Effector memory CD8-positive, alpha-beta T cell (primary cell): ENCODE measurements around the gene TAF15.

Experiments
- ATAC-seq: fragments of 150-1000 bp; cut with Tn5 transposase; replicated peaks from 2 replicates; pipeline ENCODE4 v1.10.0; 2021; ENCODE audit warnings: mild to moderate bottlenecking, moderate library complexity
- DNase-seq, 3 experiments: peaks; one replicate each; pipeline ENCODE4 v3.0.0; 2021
- H3K27ac Mint-ChIP-seq, 2 donors: one replicate each; pipeline ENCODE4 v1.8.0; 2022; ENCODE audit warnings: mild to moderate bottlenecking in 2 of 2, mixed read lengths in 2 of 2, moderate library complexity in 2 of 2
- H3K27me3 Mint-ChIP-seq, 2 donors: one replicate each; pipeline ENCODE4 v1.8.0; 2022; ENCODE audit warnings: mixed read lengths in 2 of 2
- H3K36me3 Mint-ChIP-seq: one replicate; pipeline ENCODE4 v1.8.0; 2022; ENCODE audit warnings: mild to moderate bottlenecking, moderate library complexity, mixed read lengths; ENCODE audit not compliant: insufficient read depth
- H3K4me1 Mint-ChIP-seq, 2 donors: one replicate each; pipeline ENCODE4 v1.8.0; 2022; ENCODE audit warnings: low read depth in 2 of 2, mixed read lengths in 2 of 2
- H3K4me3 Mint-ChIP-seq, 2 donors: one replicate each; pipeline ENCODE4 v1.8.0; 2022; ENCODE audit warnings: mild to moderate bottlenecking in 2 of 2, mixed read lengths in 2 of 2, moderate library complexity in 2 of 2
- H3K9me3 Mint-ChIP-seq, 2 donors: one replicate each; pipeline ENCODE4 v1.8.0; 2022; ENCODE audit warnings: mixed read lengths in 2 of 2

The TAF15 gene

DNA sequence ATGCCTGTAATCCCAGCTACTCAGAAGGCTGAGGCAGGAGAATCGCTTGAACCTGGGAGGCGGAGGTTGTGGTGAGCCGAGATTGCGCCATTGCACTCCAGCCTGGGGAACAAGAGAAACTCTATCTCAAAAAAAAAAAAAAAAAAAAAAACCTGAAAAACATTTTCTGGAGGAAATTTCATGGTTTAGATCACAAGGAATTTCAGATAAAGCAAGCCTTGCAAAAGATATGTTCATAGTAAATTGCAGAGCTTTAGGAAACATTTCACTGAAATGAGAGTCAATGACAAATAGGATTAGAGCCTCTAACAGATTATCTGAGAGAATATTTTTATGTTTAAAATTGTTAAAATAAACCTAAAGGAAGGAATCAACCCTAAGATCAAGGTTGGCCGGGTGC is 3.2 kb downstream of the TAF15 start:
- no peak for ATAC-seq
- H3K4me3 Mint-ChIP-seq: peak overlapping the region in 1 of 2 donors; percentile 90
- no peaks in the 10 kb centered on the region for H3K9me3 Mint-ChIP-seq
- H3K4me1 Mint-ChIP-seq: peaks cover 35 to 63% of the 10 kb centered on the region in 2 donors
- H3K36me3 Mint-ChIP-seq: peaks cover 37% of the 10 kb centered on the region
- DNase-seq: no peak
- H3K27ac Mint-ChIP-seq: peak overlapping the region in 1 of 2 donors; percentile 77
- H3K27me3 Mint-ChIP-seq: no peaks in the 10 kb centered on the region

DNA sequence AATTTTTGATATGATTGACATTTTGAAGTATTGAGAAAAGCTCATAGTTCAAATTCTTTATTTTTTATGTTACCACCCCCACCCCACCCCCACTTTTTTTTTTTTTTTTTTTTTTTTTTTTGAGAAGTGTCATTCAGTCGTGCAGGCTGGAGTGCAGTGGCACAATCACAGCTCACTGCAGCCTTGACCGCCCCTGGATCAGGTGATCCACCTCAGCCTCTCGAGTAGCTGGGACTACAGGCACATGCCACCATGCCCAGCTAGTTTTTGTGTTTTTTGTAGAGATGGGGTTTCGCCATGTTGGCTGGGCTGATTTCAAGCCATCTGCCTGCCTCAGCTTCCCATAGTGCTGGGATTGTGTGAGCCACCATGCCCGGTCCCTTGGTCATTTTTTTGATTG is 7.4 kb downstream of the TAF15 start:
- H3K27ac Mint-ChIP-seq: peak overlapping the region in 1 of 2 donors; percentile 49
- H3K4me3 Mint-ChIP-seq: peak overlapping the region in 1 of 2 donors; percentile 14
- peaks cover 21 to 46% of the 10 kb centered on the region in 2 donors for H3K4me1 Mint-ChIP-seq
- DNase-seq (no peak), ATAC-seq (no peak)
- H3K9me3 Mint-ChIP-seq: no peaks in the 10 kb centered on the region
- H3K36me3 Mint-ChIP-seq: peaks cover 60% of the 10 kb centered on the region
- H3K27me3 Mint-ChIP-seq: no peaks in the 10 kb centered on the region

DNA sequence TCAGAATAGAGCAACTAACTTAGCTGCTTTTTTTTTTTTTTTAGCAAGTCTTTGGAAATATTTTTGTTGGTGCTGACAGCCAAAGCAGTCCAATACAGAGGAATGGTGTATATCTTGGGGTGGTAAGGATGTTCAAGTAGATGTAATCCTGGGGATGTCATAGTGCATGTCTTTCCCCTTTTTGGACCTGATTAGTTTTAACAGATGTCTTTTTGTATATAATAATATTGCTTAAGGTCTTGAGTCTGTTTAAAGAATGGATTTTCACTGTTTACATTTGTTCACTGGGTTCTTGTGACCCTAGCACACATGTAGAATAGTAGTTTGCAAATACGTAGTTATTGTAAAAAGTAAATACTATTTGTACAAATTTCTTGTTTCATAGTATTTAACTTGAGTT is 7.9 kb downstream of the TAF15 start:
- ATAC-seq: no peak
- peaks cover 60% of the 10 kb centered on the region for H3K36me3 Mint-ChIP-seq
- peaks cover 21 to 42% of the 10 kb centered on the region in 2 donors for H3K4me1 Mint-ChIP-seq
- H3K9me3 Mint-ChIP-seq: no peaks in the 10 kb centered on the region
- no peak for DNase-seq
- H3K27ac Mint-ChIP-seq: peak overlapping the region in 1 of 2 donors; percentile 49
- no peaks in the 10 kb centered on the region for H3K27me3 Mint-ChIP-seq
- peak overlapping the region in 1 of 2 donors; percentile 14 for H3K4me3 Mint-ChIP-seq

DNA sequence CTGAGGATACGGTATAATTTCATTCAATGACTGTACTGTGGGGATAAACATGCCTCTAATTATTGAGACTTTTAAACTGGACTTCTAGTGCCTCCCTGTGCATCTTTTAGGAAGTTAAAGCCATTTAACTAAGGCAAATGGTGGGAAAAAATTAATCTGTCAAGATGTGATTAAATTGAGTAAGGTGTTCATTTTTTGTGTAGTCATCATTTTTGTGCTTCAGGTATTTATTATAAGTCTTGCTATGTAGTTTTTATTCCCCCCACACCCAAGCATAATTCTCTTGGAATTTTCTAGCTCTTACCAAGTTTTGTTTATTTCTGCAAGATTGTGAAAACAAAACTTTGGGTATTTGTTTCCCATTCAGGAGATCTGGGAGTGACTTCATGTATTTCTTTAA is 10.2 kb downstream of the TAF15 start:
- no peak for DNase-seq
- no peaks in the 10 kb centered on the region for H3K27me3 Mint-ChIP-seq
- H3K4me1 Mint-ChIP-seq: peaks cover 10 to 41% of the 10 kb centered on the region in 2 donors
- H3K36me3 Mint-ChIP-seq: peaks cover 77% of the 10 kb centered on the region
- H3K27ac Mint-ChIP-seq: peak overlapping the region in 1 of 2 donors; percentile 52
- no peaks in the 10 kb centered on the region for H3K9me3 Mint-ChIP-seq
- H3K4me3 Mint-ChIP-seq: no peak overlapping the region
- ATAC-seq: no peak

DNA sequence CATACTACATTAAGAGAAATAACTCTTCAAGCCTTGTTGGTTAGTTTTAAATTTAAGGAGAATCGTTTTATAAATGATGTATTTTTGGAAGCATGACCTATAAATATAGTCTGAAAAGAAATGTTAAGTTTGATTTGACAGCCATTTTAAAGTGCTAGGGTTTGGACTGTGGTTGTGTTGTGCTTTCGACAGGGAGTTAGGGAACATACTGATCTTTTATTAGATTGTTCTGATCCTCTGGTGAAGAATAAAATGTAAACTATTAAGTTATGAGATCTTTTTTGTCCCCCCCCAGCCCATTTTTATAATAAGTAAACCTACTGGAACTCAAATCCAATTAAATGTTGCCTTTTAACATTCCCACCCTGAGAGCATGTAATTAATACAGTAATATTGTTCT is 12.0 kb downstream of the TAF15 start:
- H3K27ac Mint-ChIP-seq: peak overlapping the region in 1 of 2 donors; percentile 49
- H3K9me3 Mint-ChIP-seq: no peaks in the 10 kb centered on the region
- no peak for ATAC-seq
- peaks cover 95% of the 10 kb centered on the region for H3K36me3 Mint-ChIP-seq
- DNase-seq: no peak
- peaks cover 3 to 30% of the 10 kb centered on the region in 2 donors for H3K4me1 Mint-ChIP-seq
- H3K27me3 Mint-ChIP-seq: no peaks in the 10 kb centered on the region
- H3K4me3 Mint-ChIP-seq: no peak overlapping the region

DNA sequence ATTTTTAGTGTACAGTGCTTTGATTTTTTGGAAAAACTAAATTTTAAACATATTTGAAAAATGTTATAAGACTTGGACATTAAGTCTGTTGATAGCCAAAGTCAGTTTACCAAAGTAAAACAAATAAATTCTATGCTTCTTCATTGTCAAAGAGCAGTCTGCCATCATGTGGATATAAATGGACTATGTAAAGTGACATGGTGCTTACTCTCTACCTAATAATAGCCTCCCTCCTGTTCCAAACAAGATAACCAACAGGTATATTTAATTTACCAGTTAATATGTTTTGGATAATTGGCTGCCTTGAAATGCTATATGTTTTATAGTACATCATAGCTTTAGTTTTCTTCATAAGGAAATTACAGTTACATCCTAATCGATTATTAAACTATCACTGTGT is 15.9 kb downstream of the TAF15 start:
- Mint-ChIP-seq H3K36me3 (peaks cover 98% of the 10 kb centered on the region), H3K4me1 (peaks cover 3 to 22% of the 10 kb centered on the region in 2 donors), H3K27ac (no peak overlapping the region), H3K9me3 (no peaks in the 10 kb centered on the region), H3K4me3 (no peak overlapping the region), H3K27me3 (no peaks in the 10 kb centered on the region)
- ATAC-seq (no peak), DNase-seq (no peak)

DNA sequence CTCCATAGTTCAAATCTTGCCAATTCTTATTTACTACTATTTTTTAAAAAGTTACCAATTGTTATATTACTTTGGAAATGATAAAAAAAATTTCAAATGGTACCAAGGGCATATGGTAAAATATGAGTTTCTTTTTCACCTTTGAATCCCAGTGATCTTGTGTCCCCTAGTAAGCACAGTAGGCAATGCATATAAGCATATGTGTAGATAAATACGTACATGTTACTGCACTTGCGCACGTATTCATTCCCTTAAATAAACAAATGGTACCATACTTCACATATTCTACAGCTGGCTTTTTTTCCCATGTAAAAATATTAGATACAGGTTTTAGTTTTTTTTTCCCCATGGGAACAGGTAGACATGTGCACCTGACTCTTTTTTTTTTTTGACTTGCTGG is 31.8 kb downstream of the TAF15 start:
- Mint-ChIP-seq H3K27me3 (no peaks in the 10 kb centered on the region), H3K36me3 (peaks cover 95% of the 10 kb centered on the region), H3K4me1 (peaks cover 2 to 11% of the 10 kb centered on the region in 2 donors), H3K9me3 (no peaks in the 10 kb centered on the region), H3K4me3 (no peak overlapping the region), H3K27ac (no peak overlapping the region)
- DNase-seq: no peak
- ATAC-seq: no peak

DNA sequence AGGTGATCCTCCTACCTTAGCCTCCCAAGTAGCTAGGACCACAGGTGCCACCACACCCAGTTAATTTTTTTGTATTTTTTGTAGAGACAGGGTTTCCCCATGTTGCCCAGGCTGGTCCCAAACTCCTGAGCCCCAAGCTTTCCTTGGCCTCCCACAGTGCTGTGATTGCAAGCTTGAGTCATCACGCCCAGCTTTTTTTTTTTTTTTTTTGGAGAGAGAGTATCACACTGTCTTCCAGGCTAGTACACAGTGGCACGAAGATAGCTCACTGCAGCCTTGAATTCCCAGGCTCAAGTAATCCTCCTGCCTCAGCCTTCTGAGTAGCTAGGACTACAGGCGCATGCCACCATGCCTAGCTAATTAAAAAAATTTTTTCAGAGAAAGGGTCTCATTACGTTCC is 32.2 kb downstream of the TAF15 start:
- no peaks in the 10 kb centered on the region for H3K27me3 Mint-ChIP-seq
- no peak overlapping the region for H3K4me3 Mint-ChIP-seq
- ATAC-seq (no peak), DNase-seq (no peak)
- peaks cover 91% of the 10 kb centered on the region for H3K36me3 Mint-ChIP-seq
- peaks cover 2 to 15% of the 10 kb centered on the region in 2 donors for H3K4me1 Mint-ChIP-seq
- peak overlapping the region in 1 of 2 donors; percentile 66 for H3K27ac Mint-ChIP-seq
- no peaks in the 10 kb centered on the region for H3K9me3 Mint-ChIP-seq

DNA sequence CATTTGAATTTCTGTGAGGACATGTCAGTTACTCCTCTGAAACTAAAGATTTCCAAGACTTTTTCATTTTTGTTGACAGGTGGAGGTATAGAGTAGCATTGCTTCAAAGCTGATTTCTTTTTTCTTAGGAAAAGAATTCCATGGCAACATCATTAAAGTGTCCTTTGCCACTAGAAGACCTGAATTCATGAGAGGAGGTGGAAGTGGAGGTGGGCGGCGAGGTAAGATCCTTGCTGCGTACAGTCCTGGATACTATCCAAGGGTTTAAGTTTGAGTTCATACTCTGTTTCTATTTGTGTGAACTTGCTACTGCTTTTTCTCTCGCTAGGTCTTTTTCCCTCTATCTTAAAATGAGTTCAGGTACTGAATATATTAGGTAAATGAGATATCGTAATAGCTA is 33.0 kb downstream of the TAF15 start:
- DNase-seq: no peak
- Mint-ChIP-seq H3K27me3 (no peaks in the 10 kb centered on the region), H3K9me3 (no peaks in the 10 kb centered on the region), H3K4me1 (peaks cover 2 to 17% of the 10 kb centered on the region in 2 donors), H3K4me3 (no peak overlapping the region), H3K36me3 (peaks cover 84% of the 10 kb centered on the region), H3K27ac (peak overlapping the region; percentile 11 to 66)
- ATAC-seq: no peak

DNA sequence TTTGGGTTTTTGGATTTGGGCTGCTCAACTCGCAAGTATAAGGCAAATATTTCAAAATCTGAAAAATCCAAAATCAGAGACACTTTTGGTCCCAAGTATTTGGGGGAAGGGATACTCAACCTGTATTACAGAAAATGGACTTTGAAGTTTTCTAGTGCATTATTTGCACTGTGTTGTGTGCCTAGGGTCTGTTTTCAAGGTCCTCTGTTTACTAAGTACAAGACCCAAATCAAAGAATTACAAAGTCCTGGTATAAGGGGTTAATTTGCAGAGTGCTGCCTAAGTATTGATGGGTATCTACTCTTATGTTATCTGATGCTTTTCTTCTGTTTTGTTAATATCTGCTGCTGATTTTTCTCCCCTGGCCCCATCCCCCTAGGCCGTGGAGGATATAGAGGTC is 34.4 kb downstream of the TAF15 start:
- ATAC-seq (no peak), DNase-seq (no peak)
- Mint-ChIP-seq H3K27me3 (no peaks in the 10 kb centered on the region), H3K9me3 (no peaks in the 10 kb centered on the region), H3K36me3 (peaks cover 76% of the 10 kb centered on the region), H3K4me3 (no peak overlapping the region), H3K4me1 (peaks cover 2 to 17% of the 10 kb centered on the region in 2 donors), H3K27ac (peak overlapping the region; percentile 45 to 72)

DNA sequence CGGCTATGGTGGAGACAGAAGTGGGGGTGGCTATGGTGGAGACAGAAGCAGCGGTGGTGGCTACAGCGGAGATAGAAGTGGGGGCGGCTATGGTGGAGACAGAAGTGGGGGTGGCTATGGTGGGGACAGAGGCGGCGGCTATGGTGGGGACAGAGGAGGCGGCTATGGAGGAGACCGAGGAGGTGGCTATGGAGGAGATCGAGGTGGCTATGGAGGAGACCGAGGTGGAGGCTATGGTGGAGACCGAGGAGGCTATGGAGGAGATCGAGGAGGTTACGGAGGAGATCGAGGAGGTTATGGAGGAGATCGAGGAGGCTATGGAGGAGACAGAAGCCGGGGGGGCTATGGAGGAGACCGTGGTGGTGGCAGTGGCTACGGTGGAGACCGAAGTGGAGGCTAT is 35.3 kb downstream of the TAF15 start:
- DNase-seq: no peak

DNA sequence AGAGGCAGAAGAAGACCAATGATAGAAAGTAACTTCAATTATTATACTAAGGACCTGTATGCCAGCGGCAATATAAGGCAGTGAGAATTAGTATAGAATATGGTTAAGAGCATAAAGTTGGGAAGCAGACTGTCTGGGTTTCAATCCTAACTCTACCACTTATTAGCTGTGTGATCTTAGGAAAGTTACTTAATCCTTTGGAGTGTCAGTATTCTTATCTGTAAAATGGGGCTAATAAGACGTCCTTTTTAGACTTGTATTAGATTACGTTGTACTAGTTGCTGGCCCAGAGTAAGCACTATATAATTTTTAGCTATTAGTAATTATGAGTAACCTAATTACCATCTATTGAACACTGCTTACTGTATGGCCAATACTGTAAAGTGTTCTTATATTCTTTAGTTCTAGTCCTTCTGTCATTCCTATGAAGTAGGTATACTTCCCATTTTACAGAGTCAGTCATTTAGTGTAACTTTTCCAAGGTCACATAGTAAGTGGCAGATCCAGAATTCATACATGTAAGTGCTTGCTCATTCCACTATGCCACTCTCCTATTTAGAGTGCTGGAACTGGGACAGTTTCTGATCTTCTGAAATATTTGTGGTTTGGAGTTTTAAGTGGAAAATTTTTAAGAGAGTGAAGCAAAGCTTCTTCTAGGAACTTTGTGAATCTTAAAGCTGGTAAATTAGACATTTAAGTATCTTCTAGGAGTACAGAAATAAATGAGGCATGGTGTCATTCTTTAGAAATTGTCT is 36.9 kb downstream of the TAF15 start:
- Mint-ChIP-seq H3K36me3 (peaks cover 55% of the 10 kb centered on the region), H3K9me3 (no peaks in the 10 kb centered on the region), H3K27me3 (no peaks in the 10 kb centered on the region), H3K4me3 (no peak overlapping the region), H3K4me1 (peaks cover 11 to 33% of the 10 kb centered on the region in 2 donors), H3K27ac (peak overlapping the region in 1 of 2 donors; percentile 3)
- ATAC-seq (no peak), DNase-seq (no peak)

More for the DNA sequence above, 35.3 kb downstream of the TAF15 start:
- no peak for ATAC-seq
- Mint-ChIP-seq H3K9me3 (no peaks in the 10 kb centered on the region), H3K4me3 (no peak overlapping the region), H3K4me1 (peaks cover 3 to 22% of the 10 kb centered on the region in 2 donors), H3K27ac (peak overlapping the region in 1 of 2 donors; percentile 72), H3K27me3 (no peaks in the 10 kb centered on the region), H3K36me3 (peaks cover 69% of the 10 kb centered on the region)

DNA sequence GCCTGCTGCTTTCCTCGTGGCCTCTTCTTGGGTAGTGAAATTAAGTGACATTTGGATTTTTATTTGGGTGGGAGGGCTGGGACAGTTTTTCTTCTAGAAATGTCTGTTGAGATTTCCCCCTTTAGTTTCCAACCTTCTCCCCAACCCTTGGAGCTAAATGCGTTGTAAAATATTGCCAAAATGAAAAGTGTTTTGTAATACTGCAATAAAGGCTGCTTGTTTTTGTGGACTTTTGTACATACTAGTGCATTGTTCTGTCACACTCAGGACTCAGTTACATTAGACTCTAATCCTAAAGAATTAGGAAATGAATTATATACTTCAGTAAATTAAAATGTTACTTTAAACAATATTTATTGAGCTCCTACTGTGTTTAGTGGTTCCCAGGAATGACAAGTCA is 37.7 kb downstream of the TAF15 start:
- peak overlapping the region; percentile 3 to 9 for H3K27ac Mint-ChIP-seq
- ATAC-seq (no peak), DNase-seq (no peak)
- peaks cover 11 to 36% of the 10 kb centered on the region in 2 donors for H3K4me1 Mint-ChIP-seq
- H3K36me3 Mint-ChIP-seq: peaks cover 47% of the 10 kb centered on the region
- no peaks in the 10 kb centered on the region for H3K9me3 Mint-ChIP-seq
- H3K27me3 Mint-ChIP-seq: no peaks in the 10 kb centered on the region
- no peak overlapping the region for H3K4me3 Mint-ChIP-seq

DNA sequence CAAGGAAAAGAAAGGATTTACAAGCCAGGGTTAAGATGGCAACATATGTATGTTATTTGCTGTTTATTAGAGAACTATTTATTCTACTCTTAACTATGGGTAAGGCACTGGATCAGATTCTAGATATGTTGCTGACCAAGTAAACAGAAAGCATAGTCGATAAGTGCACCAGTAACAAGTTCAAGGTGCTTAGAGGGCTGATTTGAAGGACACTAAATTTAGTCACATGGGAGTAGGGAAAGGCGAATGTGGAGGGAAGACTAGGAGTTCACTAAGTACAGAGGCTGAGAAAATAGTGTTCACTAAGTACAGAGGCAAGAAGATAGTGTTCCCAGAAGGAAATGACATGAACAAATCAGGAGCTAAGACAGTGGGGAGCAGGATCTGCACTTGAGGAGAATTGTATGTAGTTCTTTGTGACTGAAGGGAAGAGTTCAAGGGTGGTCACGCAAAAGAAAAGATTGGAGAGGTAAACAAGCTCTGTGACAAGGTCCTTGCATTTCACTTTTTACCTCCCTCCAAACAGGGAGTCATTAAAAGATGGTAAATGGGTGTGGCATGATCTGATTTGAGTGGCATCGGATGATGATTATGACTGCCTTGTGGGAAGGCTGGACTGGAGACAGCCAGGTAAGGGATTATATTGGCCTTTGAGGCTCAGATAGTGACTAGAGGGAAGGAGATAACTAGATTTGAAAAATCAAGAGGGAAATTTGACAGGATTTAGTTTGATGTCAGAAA is 38.5 kb downstream of the TAF15 start:
- H3K36me3 Mint-ChIP-seq: peaks cover 39% of the 10 kb centered on the region
- H3K4me1 Mint-ChIP-seq: peaks cover 11 to 36% of the 10 kb centered on the region in 2 donors
- ATAC-seq: no peak

More for the DNA sequence above, 38.5 kb downstream of the TAF15 start:
- Mint-ChIP-seq H3K9me3 (no peaks in the 10 kb centered on the region), H3K27me3 (no peaks in the 10 kb centered on the region), H3K27ac (peak overlapping the region; percentile 3 to 9), H3K4me3 (no peak overlapping the region)
- DNase-seq: no peak
